GM12878 (cell line): ENCODE data around the gene RXFP4.

Experiments used
- KAT2A ChIP-seq: conservative IDR thresholded peaks from 2 replicates; pipeline ENCODE4 v1.6.1; 2011; ENCODE audit warnings: low read depth, low read length; ENCODE audit not compliant: control insufficient read depth
- PML ChIP-seq: IDR thresholded peaks from 2 replicates; pipeline ENCODE4 v1.6.1; 2012; ENCODE audit warnings: low read length, inconsistent platforms

DNA sequence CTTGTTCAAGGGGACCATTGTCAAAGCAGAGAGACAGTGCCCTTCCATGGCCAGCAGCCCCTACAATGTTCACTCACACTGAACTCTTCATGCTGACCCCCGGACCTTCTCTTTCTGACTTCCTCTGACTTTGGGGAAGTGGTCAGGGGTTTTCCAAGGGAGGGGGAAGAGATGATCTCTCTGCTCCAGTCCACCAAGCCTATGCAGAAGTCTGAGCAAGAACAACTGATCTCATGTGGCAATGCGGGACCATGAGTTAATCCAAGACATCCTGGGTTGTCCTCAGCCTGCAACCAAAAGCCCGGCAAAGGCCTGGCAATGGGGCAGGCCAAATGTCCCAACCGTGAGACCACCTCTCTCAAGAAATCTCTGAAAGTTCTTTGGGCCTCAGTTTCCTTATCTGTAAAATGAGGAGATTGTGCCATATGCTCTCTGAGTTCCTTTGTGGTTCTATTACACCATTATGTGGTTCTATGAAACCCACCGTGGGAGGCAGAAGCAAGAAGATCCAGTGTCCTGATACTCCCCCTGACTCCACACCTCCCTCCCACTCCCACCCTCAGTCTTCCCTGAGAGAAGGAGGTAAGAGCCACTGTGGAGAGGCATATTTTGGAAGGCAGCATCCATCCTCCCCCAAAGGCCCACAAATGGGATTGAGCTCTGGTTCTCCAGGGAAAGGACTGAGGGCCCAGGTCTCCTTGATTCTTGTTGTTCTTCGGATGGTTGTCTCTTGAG, 48.7 kb downstream of the RXFP4 start:
- TF ChIP-seq KAT2A, result no peak
- TF ChIP-seq PML, result no peak
